SU-DHL-6 (cell line): ENCODE measurements around the gene IPCEF1.
A peak's percentile ranks its signal among the peaks of the same experiment; 100 is the strongest.

Experiments used
- H2AFZ ChIP-seq: fragments of 200-600 bp; sonication (generic); 2 replicates; pipeline ENCODE4 v1.6.1; 2014; ENCODE audit warnings: low read depth, mild to moderate bottlenecking, moderate library complexity, mixed read lengths, antibody characterized with exemption, low read length; ENCODE audit not compliant: severe bottlenecking
- H3F3A ChIP-seq: fragments of 200-600 bp; shearing (Covaris generic); 2 replicates; pipeline ENCODE4 v1.6.0; 2016; ENCODE audit warnings: antibody characterized with exemption, mild to moderate bottlenecking; ENCODE audit not compliant: insufficient read depth
- H3K27ac ChIP-seq: fragments of 200-600 bp; sonication (generic); 2 replicates; pipeline ENCODE4 v1.5.1; 2016; ENCODE audit warnings: low read depth, mild to moderate bottlenecking, low read length, moderate library complexity, mixed read lengths
- H3K27me3 ChIP-seq: fragments of 200-600 bp; sonication (generic), shearing (Covaris generic); 2 replicates; pipeline ENCODE4 v1.6.0; 2014; ENCODE audit warnings: mild to moderate bottlenecking, low read length
- H3K36me3 ChIP-seq: fragments of 200-600 bp; sonication (generic); 2 replicates; pipeline ENCODE4 v1.6.1; 2014; ENCODE audit warnings: mild to moderate bottlenecking, low read length, mixed read lengths
- H3K4me2 ChIP-seq: fragments of 300-600, 200-600 bp; shearing (Covaris generic), sonication (generic); 2 replicates; pipeline ENCODE4 v1.6.0; 2014; ENCODE audit warnings: low read length, low read depth, mild to moderate bottlenecking; ENCODE audit not compliant: poor library complexity, severe bottlenecking
- H3K4me3 ChIP-seq: fragments of 200-600 bp; sonication (generic); 2 replicates; pipeline ENCODE4 v1.5.1; 2014; ENCODE audit warnings: antibody characterized with exemption, low read length, mild to moderate bottlenecking, mixed read lengths; ENCODE audit not compliant: insufficient read depth, poor library complexity, severe bottlenecking
- H3K79me2 ChIP-seq: fragments of 200-600 bp; sonication (generic); 2 replicates; pipeline ENCODE4 v1.6.1; 2014; ENCODE audit warnings: mild to moderate bottlenecking, low read length, moderate library complexity; ENCODE audit not compliant: insufficient read depth
- H3K9ac ChIP-seq: fragments of 200-600 bp; sonication (generic); 2 replicates; pipeline ENCODE4 v1.7.0; 2014; ENCODE audit warnings: mild to moderate bottlenecking, low read length
- H3K9me2 ChIP-seq: fragments of 200-600 bp; sonication (generic); replicated peaks from 2 replicates; pipeline ENCODE4 v1.6.1; 2014; ENCODE audit warnings: low read length; ENCODE audit not compliant: insufficient read depth
- H3K9me3 ChIP-seq: fragments of 200-600 bp; sonication (generic); 2 replicates; pipeline ENCODE4 v1.6.1; 2014; ENCODE audit warnings: low read length, mixed read lengths; ENCODE audit not compliant: insufficient read depth
- H4K20me1 ChIP-seq: fragments of 200-600 bp; sonication (generic); 2 replicates; pipeline ENCODE4 v1.6.1; 2014; ENCODE audit warnings: low read depth, mild to moderate bottlenecking, antibody characterized with exemption, low read length, moderate library complexity, mixed read lengths
- EZH2phosphoT487 ChIP-seq: fragments of 200-600 bp; sonication (generic), shearing (Covaris generic); conservative IDR thresholded peaks from 2 replicates; pipeline ENCODE4 v1.6.1; 2018; ENCODE audit warnings: mild to moderate bottlenecking, antibody characterized with exemption, low read length, moderate library complexity, mixed read lengths
- TF ChIP-seq, protein P1 (sequence below): fragments of 200-600 bp; sonication (generic); IDR thresholded peaks from one replicate; pipeline ENCODE4 v1.5.1; 2017; ENCODE audit warnings: antibody characterized with exemption, mild to moderate bottlenecking, low read length, moderate library complexity; ENCODE audit not compliant: insufficient read depth, poor library complexity, severe bottlenecking

IPCEF1 gene

DNA sequence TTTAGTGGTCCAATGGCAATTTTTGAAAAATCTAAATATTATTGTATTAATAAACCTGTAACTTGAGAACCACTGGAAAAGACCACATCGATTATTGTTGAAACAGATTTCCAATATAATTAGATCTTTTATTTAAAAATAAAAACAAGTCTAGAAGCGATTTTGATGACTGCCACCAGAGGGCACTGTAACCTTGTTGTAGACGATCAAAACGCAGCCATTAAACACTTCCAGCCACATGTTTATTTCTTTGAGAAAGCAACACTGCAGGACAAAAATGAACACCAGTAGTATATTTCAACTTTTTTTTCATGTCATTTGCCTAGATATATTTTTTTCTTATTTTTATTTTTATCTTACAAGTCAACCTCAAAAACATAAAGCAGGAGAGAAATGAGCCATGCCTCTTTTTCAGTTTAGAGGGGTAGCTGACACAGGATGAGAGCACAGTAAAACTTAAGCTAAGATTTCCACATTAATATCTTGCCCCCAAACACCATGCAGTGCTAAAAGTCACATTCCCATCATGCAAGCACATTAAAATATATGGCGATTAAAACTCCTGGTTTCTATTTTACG is 202.1 kb downstream of the IPCEF1 start:
- no peaks in the 10 kb centered on the region for H3K9me2 ChIP-seq
- H3F3A ChIP-seq: no peaks in the 10 kb centered on the region
- no peak overlapping the region for H3K27ac ChIP-seq

GRCh38 chr6:154143753-154144152 is 212.8 kb downstream of the IPCEF1 start:
- Histone ChIP-seq H3K9ac (no peak overlapping the region), H3K9me3 (no peaks in the 10 kb centered on the region), H3F3A (no peaks in the 10 kb centered on the region), H3K9me2 (no peaks in the 10 kb centered on the region), H3K79me2 (no peaks in the 10 kb centered on the region), H3K27ac (no peak overlapping the region), H3K36me3 (no peaks in the 10 kb centered on the region), H2AFZ (no peak overlapping the region), H3K4me3 (no peak overlapping the region), H3K4me2 (no peak overlapping the region), H4K20me1 (no peaks in the 10 kb centered on the region), H3K27me3 (no peaks in the 10 kb centered on the region)
- TF ChIP-seq EZH2phosphoT487: no peak
- TF ChIP-seq, protein P1, sequence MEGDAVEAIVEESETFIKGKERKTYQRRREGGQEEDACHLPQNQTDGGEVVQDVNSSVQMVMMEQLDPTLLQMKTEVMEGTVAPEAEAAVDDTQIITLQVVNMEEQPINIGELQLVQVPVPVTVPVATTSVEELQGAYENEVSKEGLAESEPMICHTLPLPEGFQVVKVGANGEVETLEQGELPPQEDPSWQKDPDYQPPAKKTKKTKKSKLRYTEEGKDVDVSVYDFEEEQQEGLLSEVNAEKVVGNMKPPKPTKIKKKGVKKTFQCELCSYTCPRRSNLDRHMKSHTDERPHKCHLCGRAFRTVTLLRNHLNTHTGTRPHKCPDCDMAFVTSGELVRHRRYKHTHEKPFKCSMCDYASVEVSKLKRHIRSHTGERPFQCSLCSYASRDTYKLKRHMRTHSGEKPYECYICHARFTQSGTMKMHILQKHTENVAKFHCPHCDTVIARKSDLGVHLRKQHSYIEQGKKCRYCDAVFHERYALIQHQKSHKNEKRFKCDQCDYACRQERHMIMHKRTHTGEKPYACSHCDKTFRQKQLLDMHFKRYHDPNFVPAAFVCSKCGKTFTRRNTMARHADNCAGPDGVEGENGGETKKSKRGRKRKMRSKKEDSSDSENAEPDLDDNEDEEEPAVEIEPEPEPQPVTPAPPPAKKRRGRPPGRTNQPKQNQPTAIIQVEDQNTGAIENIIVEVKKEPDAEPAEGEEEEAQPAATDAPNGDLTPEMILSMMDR: no peak

More for the DNA sequence above, 202.1 kb downstream of the IPCEF1 start:
- Histone ChIP-seq H3K9me3 (no peaks in the 10 kb centered on the region), H3K4me2 (no peak overlapping the region), H3K27me3 (no peaks in the 10 kb centered on the region), H3K9ac (no peak overlapping the region), H2AFZ (no peak overlapping the region), H4K20me1 (no peaks in the 10 kb centered on the region), H3K4me3 (no peak overlapping the region), H3K36me3 (no peaks in the 10 kb centered on the region), H3K79me2 (no peaks in the 10 kb centered on the region)
- TF ChIP-seq, protein P1: peak; percentile 61
- TF ChIP-seq EZH2phosphoT487: no peak

DNA sequence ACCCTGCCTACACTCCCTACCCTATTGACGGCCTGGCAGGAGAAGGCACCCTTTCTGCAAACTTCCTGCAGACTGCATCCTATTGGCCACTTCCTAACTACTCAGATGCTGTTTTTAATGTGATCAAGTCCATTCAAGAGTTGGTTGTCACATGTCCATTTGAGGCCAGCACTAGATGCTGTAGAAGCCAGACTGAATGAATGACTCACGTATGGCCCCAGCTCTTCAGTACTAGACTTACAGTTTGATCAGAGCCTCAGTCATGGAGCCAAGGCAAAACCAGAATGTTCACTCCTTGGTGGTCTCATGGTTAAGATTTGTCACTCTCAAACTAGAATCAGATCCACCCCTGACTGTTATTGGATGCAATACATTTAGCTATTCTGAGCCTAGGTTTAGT is 215.9 kb downstream of the IPCEF1 start:
- Histone ChIP-seq H3K36me3 (no peaks in the 10 kb centered on the region), H3K4me2 (no peak overlapping the region), H3K4me3 (no peak overlapping the region), H3K9me3 (no peaks in the 10 kb centered on the region), H3K79me2 (no peaks in the 10 kb centered on the region), H3K9ac (no peak overlapping the region), H3K27me3 (no peaks in the 10 kb centered on the region), H2AFZ (no peak overlapping the region), H3K9me2 (no peaks in the 10 kb centered on the region), H4K20me1 (no peaks in the 10 kb centered on the region), H3F3A (no peaks in the 10 kb centered on the region), H3K27ac (no peak overlapping the region)
- TF ChIP-seq, protein P1: no peak
- no peak for TF ChIP-seq EZH2phosphoT487
